Activated naive CD4-positive, alpha-beta T cell treated with anti-CD3 and anti-CD28 coated beads, Interleukin-2, amount 50 U/mL, for 72 hours (primary cell): ENCODE data around the gene VPS37C. TPM values are rescaled to one million over a fixed set of nuclear protein-coding genes. Genes with fewer than 3 reads are reported as not detected.

ENCODE experiments used
- ATAC-seq, 2 donors: fragments of 150-1000 bp; cut with Tn5 transposase; 2 replicates each; pipeline ENCODE4 v1.10.0; 2021; ENCODE audit warnings: mild to moderate bottlenecking in 2 of 2, moderate library complexity in 2 of 2
- DNase-seq, 2 donors: peaks; one replicate each; pipeline ENCODE4 v3.0.0; 2021 to 2022; ENCODE audit warnings: low spot score in 2 of 2
- H3K27ac Mint-ChIP-seq, 2 donors: one replicate each; pipeline ENCODE4 v1.8.0; 2022; ENCODE audit warnings: mild to moderate bottlenecking in 2 of 2, mixed read lengths in 2 of 2
- H3K36me3 Mint-ChIP-seq, 2 donors: one replicate each; pipeline ENCODE4 v1.8.0; 2022; ENCODE audit warnings: mixed read lengths in 2 of 2
- H3K9me3 Mint-ChIP-seq, 2 donors: one replicate each; pipeline ENCODE4 v1.8.0; 2022; ENCODE audit warnings: mixed read lengths in 2 of 2
- total RNA-seq, 2 donors: library from RNA; stranded (reverse); gene quantifications; one replicate each; pipeline ENCODE4 v1.2.3, GENCODE V29; 2022

The VPS37C gene
- total RNA-seq, 2 donors from 2014 or later = 10.2 to 10.9 TPM

GRCh38 chr11:61119571-61119970, 41.7 kb downstream of the VPS37C start:
- ATAC-seq = no peak
- Mint-ChIP-seq H3K27ac (peak overlapping the region; percentile 87 to 95), H3K36me3 (peaks cover 78 to 79% of the 10 kb centered on the region in 2 donors), H3K9me3 (peaks cover 5 to 8% of the 10 kb centered on the region in 2 donors)
- DNase-seq = no peak

GRCh38 chr11:61119055-61119454, 42.2 kb downstream of the VPS37C start:
- DNase-seq = no peak
- ATAC-seq = no peak
- peaks cover 5 to 8% of the 10 kb centered on the region in 2 donors for H3K9me3 Mint-ChIP-seq
- peak overlapping the region; percentile 81 to 87 for H3K27ac Mint-ChIP-seq
- peaks cover 75 to 77% of the 10 kb centered on the region in 2 donors for H3K36me3 Mint-ChIP-seq

- no peak for ATAC-seq
- Mint-ChIP-seq H3K9me3 (peaks cover 5 to 8% of the 10 kb centered on the region in 2 donors), H3K27ac (peak overlapping the region; percentile 81 to 87), H3K36me3 (peaks cover 81% of the 10 kb centered on the region in 2 donors)
- DNase-seq = no peak
Measured at GRCh38 chr11:61118406-61118805, 42.8 kb downstream of the VPS37C start.

- no peak for DNase-seq
- H3K9me3 Mint-ChIP-seq = peaks cover 5 to 8% of the 10 kb centered on the region in 2 donors
- no peak for ATAC-seq
- H3K27ac Mint-ChIP-seq = peak overlapping the region; percentile 81 to 87
- peaks cover 81 to 83% of the 10 kb centered on the region in 2 donors for H3K36me3 Mint-ChIP-seq
Measured at GRCh38 chr11:61118004-61118403, 43.2 kb downstream of the VPS37C start.

GRCh38 chr11:61117168-61117520, 44.1 kb downstream of the VPS37C start:
- DNase-seq (no peak), ATAC-seq (peak in 1 of 2 donors; percentile 3)
- H3K36me3 Mint-ChIP-seq = peaks cover 81 to 88% of the 10 kb centered on the region in 2 donors
- peak overlapping the region; percentile 65 to 76 for H3K27ac Mint-ChIP-seq
- peaks cover 5 to 8% of the 10 kb centered on the region in 2 donors for H3K9me3 Mint-ChIP-seq

GRCh38 chr11:61116426-61117167, 44.6 kb downstream of the VPS37C start:
- Mint-ChIP-seq H3K9me3 (peaks cover 5 to 8% of the 10 kb centered on the region in 2 donors), H3K27ac (peak overlapping the region; percentile 76 to 82), H3K36me3 (peaks cover 81 to 88% of the 10 kb centered on the region in 2 donors)
- no peak for DNase-seq
- ATAC-seq = peak; percentile 9 to 14

GRCh38 chr11:61115498-61116224, 45.6 kb downstream of the VPS37C start:
- peaks cover 78 to 86% of the 10 kb centered on the region in 2 donors for H3K36me3 Mint-ChIP-seq
- DNase-seq = no peak
- peaks cover 5 to 8% of the 10 kb centered on the region in 2 donors for H3K9me3 Mint-ChIP-seq
- H3K27ac Mint-ChIP-seq = peak overlapping the region; percentile 76 to 82
- ATAC-seq = no peak

GRCh38 chr11:61114913-61115312, 46.3 kb downstream of the VPS37C start:
- H3K27ac Mint-ChIP-seq = peak overlapping the region; percentile 45 to 47
- H3K36me3 Mint-ChIP-seq = peaks cover 76 to 90% of the 10 kb centered on the region in 2 donors
- no peak for DNase-seq
- no peak for ATAC-seq
- peaks cover 5 to 8% of the 10 kb centered on the region in 2 donors for H3K9me3 Mint-ChIP-seq

GRCh38 chr11:61113201-61113600, 48.0 kb downstream of the VPS37C start:
- ATAC-seq = no peak
- H3K9me3 Mint-ChIP-seq = peaks cover 5 to 8% of the 10 kb centered on the region in 2 donors
- DNase-seq = no peak
- peaks cover 62 to 90% of the 10 kb centered on the region in 2 donors for H3K36me3 Mint-ChIP-seq
- peak overlapping the region in 1 of 2 donors; percentile 100 for H3K27ac Mint-ChIP-seq

GRCh38 chr11:61112575-61112974, 48.7 kb downstream of the VPS37C start:
- Mint-ChIP-seq H3K27ac (peak overlapping the region in 1 of 2 donors; percentile 100), H3K9me3 (peaks cover 5 to 8% of the 10 kb centered on the region in 2 donors), H3K36me3 (peaks cover 66 to 94% of the 10 kb centered on the region in 2 donors)
- no peak for ATAC-seq
- no peak for DNase-seq

GRCh38 chr11:61111786-61112517, 49.3 kb downstream of the VPS37C start:
- DNase-seq (peak; percentile 68 to 80), ATAC-seq (peak; percentile 86 to 98)
- H3K36me3 Mint-ChIP-seq = peaks cover 70 to 97% of the 10 kb centered on the region in 2 donors
- H3K9me3 Mint-ChIP-seq = peaks cover 5 to 8% of the 10 kb centered on the region in 2 donors
- peak overlapping the region in 1 of 2 donors; percentile 100 for H3K27ac Mint-ChIP-seq

GRCh38 chr11:61111050-61111435, 50.2 kb downstream of the VPS37C start:
- DNase-seq = no peak
- H3K36me3 Mint-ChIP-seq = peaks cover 70 to 96% of the 10 kb centered on the region in 2 donors
- H3K27ac Mint-ChIP-seq = peak overlapping the region in 1 of 2 donors; percentile 100

GRCh38 chr11:61110255-61111049, 50.8 kb downstream of the VPS37C start:
- DNase-seq (no peak), ATAC-seq (peak in 1 of 2 donors; percentile 8)
- Mint-ChIP-seq H3K27ac (peak overlapping the region in 1 of 2 donors; percentile 100), H3K9me3 (no peaks in the 10 kb centered on the region), H3K36me3 (peaks cover 66 to 96% of the 10 kb centered on the region in 2 donors)

More at GRCh38 chr11:61111050-61111435, 50.2 kb downstream of the VPS37C start:
- ATAC-seq = no peak
- H3K9me3 Mint-ChIP-seq = no peaks in the 10 kb centered on the region

- ATAC-seq = no peak
- Mint-ChIP-seq H3K9me3 (no peaks in the 10 kb centered on the region), H3K36me3 (peaks cover 60 to 94% of the 10 kb centered on the region in 2 donors), H3K27ac (peak overlapping the region in 1 of 2 donors; percentile 100)
- no peak for DNase-seq
Measured at GRCh38 chr11:61109671-61110070, 51.6 kb downstream of the VPS37C start.

- Mint-ChIP-seq H3K9me3 (no peaks in the 10 kb centered on the region), H3K36me3 (peaks cover 67 to 96% of the 10 kb centered on the region in 2 donors), H3K27ac (peak overlapping the region in 1 of 2 donors; percentile 100)
- DNase-seq (no peak), ATAC-seq (no peak)
Measured at GRCh38 chr11:61108847-61109585, 52.2 kb downstream of the VPS37C start.
